Heart left ventricle (tissue), 13 donors: Measurements from ENCODE around the gene EMILIN2.

ENCODE experiments used
- CTCF ChIP-seq, 12 donors: fragments of 200-600 bp; sonication (generic) in 4 of 12; IDR thresholded peaks; one replicate each; pipeline versions ENCODE4 v1.5.0 to v1.8.0; 2018 to 2022; ENCODE audit warnings: antibody characterized with exemption in 12 of 12, mild to moderate bottlenecking in 5 of 12
- POLR2A ChIP-seq, 2 donors: fragments of 450-650 bp; IDR thresholded peaks; one replicate each; pipeline ENCODE4 v1.6.1; 2017; ENCODE audit warnings: antibody characterized with exemption in 2 of 2, mild to moderate bottlenecking in 2 of 2, moderate library complexity in 2 of 2
- donor health status: ischemic (EF 13 %, LVEDD 7.1; RV severe dilation, severe dysfunction).
- donor health status: DM: no; HTN: yes; CAD: no.
- donor health status: DM: no; HTN: no; CAD: no.
- donor health status: ischemic (EF 25% LVEDD 6.9; RV normal size, moderate dysfunction).
- donor health status: ischemic (EF 25% LVEDD 5.7; RV mildly dilated, moderate dysfunction).
- donor health status: ischemic (EF 35%, LVEDD 5.7; RV mildly dilated, moderate dysfunction).
- donor health status: nonischemic (EF 11% LVEDD 7.7; RV severe dilation, severe dysfunction).
- donor health status: DM: yes; HTN: yes; CAD: no.
- donor health status: PGD.
- donor health status: ischemic (EF 29% LVEDD 5.4; RV normal size, mild dysfunction).
- donor health status: nonischemic (EF 23%, LVEDD 6.1; RV moderate dilation, normal function).

- no peak for TF ChIP-seq CTCF (IDR thresholded peaks at IDR 0.05)
- TF ChIP-seq POLR2A (IDR thresholded peaks at IDR 0.05): peak in 1 of 2 donors; percentile 12
These were observed 10.8 kb downstream of the EMILIN2 start for GRCh38 chr18:2857491-2858131.
